ENCODE results near the gene SEPTIN8. TPM values are rescaled to one million over a fixed set of nuclear protein-coding genes. Genes with fewer than 3 reads are reported as not detected.

SEPTIN8 gene
- total RNA-seq, 1 experiment from 2014 or later = 38.2 TPM

DNA sequence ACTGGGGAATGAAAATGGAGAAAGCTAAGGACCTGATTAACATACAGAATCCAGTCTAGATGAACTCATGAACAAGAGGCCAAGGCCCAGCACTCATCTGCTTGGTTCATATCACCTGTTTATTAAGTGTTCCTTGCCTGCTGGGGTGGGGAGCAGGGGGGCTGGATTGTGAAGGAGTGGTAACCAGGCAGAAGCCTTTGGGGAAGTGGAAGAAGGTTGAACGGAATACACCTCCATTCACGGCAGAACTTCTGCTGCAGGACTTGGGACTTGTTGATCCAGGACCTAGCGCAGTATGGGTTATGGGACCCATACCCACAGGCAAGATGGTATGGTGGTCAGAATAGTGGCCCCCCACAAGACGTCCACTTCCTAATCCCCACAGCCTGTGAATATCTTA, 8.8 kb upstream of the SEPTIN8 start:
- TF ChIP-seq, protein P1, sequence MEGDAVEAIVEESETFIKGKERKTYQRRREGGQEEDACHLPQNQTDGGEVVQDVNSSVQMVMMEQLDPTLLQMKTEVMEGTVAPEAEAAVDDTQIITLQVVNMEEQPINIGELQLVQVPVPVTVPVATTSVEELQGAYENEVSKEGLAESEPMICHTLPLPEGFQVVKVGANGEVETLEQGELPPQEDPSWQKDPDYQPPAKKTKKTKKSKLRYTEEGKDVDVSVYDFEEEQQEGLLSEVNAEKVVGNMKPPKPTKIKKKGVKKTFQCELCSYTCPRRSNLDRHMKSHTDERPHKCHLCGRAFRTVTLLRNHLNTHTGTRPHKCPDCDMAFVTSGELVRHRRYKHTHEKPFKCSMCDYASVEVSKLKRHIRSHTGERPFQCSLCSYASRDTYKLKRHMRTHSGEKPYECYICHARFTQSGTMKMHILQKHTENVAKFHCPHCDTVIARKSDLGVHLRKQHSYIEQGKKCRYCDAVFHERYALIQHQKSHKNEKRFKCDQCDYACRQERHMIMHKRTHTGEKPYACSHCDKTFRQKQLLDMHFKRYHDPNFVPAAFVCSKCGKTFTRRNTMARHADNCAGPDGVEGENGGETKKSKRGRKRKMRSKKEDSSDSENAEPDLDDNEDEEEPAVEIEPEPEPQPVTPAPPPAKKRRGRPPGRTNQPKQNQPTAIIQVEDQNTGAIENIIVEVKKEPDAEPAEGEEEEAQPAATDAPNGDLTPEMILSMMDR (conservative IDR thresholded peaks at IDR 0.05) = no peak
- no peak overlapping the region for H3K4me2 ChIP-seq (ENCODE audit: insufficient read depth, insufficient read length, low read length)
- no peak overlapping the region for H3K23ac ChIP-seq (ENCODE audit: insufficient read length, low read depth, low read length)
- no peak overlapping the region for H2BK20ac ChIP-seq (ENCODE audit: low read depth, low read length, poor library complexity, severe bottlenecking)
- H4K20me1 ChIP-seq (ENCODE audit: control insufficient read depth, insufficient read depth, insufficient read length) = no peaks in the 10 kb centered on the region
- H3K56ac ChIP-seq (ENCODE audit: insufficient read length, low read depth, low read length) = no peak overlapping the region
- Mint-ChIP-seq H3K9me3 (no peaks in the 10 kb centered on the region), H3K27me3 (ENCODE audit: low read depth) (peaks cover 26% of the 10 kb centered on the region), H3K4me3 (no peak overlapping the region), H3K4me1 (peaks cover 11 to 15% of the 10 kb centered on the region in 2 experiments), H3K27ac (no peak overlapping the region), H3K36me3 (ENCODE audit: insufficient read depth in 1 of 3, low read depth in 3 of 3) (no peaks in the 10 kb centered on the region; a peak in 1 of 7 replicates)
- H3K9me3 ChIP-seq (ENCODE audit: control insufficient read depth, low read depth, low read length) = no peaks in the 10 kb centered on the region
- H2BK15ac ChIP-seq (ENCODE audit: low read depth, low read length) = no peak overlapping the region
- no peaks in the 10 kb centered on the region for H3K23me2 ChIP-seq (ENCODE audit: insufficient read length, low read depth, low read length, poor library complexity, severe bottlenecking)
- H4K5ac ChIP-seq (ENCODE audit: insufficient read length, low read depth, low read length) = no peak overlapping the region
- no peak overlapping the region for H2BK120ac ChIP-seq (ENCODE audit: low read depth, low read length, poor library complexity, severe bottlenecking)
- no peaks in the 10 kb centered on the region for H3K27me3 ChIP-seq (ENCODE audit: insufficient read depth, low read length)
- no peaks in the 10 kb centered on the region for H3K79me1 ChIP-seq (ENCODE audit: insufficient read depth, low read depth, low read length, poor library complexity, severe bottlenecking)
- no peaks in the 10 kb centered on the region for H3K4me1 ChIP-seq (ENCODE audit: insufficient read depth, low read length)
- H3K79me2 ChIP-seq (ENCODE audit: insufficient read depth, low read length) = no peaks in the 10 kb centered on the region
- no peak overlapping the region for H4K8ac ChIP-seq (replicated peaks; ENCODE audit: insufficient read length, low read depth, low read length)
- H3K9ac ChIP-seq (ENCODE audit: extremely low read depth, insufficient read length, low read length) = no peak overlapping the region
- no peak overlapping the region for H3K14ac ChIP-seq (ENCODE audit: insufficient read depth, low read length)
- H2AFZ ChIP-seq (ENCODE audit: low read length) = no peak overlapping the region
- no peak overlapping the region for H4K91ac ChIP-seq (ENCODE audit: insufficient read length, low read depth, low read length)
- no peak overlapping the region for H2BK12ac ChIP-seq (ENCODE audit: insufficient read length, low read depth, low read length)
- DNase-seq = no peak
- no CpG with 5 or more reads among the region's 4 CpGs for WGBS (ENCODE audit: extremely low coverage, insufficient read length, low lambda C conversion rate)
- H3K4ac ChIP-seq (ENCODE audit: low read depth, low read length) = no peak overlapping the region
- no peak overlapping the region for H3T11ph ChIP-seq (ENCODE audit: low read length)
- H3K18ac ChIP-seq (ENCODE audit: insufficient read length, low read depth, low read length) = no peak overlapping the region
- H2AK5ac ChIP-seq (ENCODE audit: insufficient read length, low read length) = no peak overlapping the region
- no peak overlapping the region for H2BK5ac ChIP-seq (ENCODE audit: insufficient read length, low read length)
- no peak overlapping the region for H3K27ac ChIP-seq (ENCODE audit: insufficient read length, low read depth, low read length)

Measured in H9 (cell line).